H1 (cell line): ENCODE measurements around the gene CEP120. TPM values are rescaled to one million over a fixed set of nuclear protein-coding genes. Genes with fewer than 3 reads are reported as not detected.

Experiments used
- CTCF ChIA-PET: fragments of 300-600 bp; sonication (Branson Sonifier 250); formaldehyde crosslinking; loops from one replicate; lab custom pipeline; 2021; ENCODE audit not compliant: partially characterized antibody; lab: Charles Lee
- POLR2A ChIA-PET: fragments of 300-600 bp; sonication (Branson Sonifier 250); formaldehyde crosslinking; loops from one replicate; lab custom pipeline; 2021; ENCODE audit warnings: inconsistent platforms; ENCODE audit not compliant: partially characterized antibody; lab: Charles Lee
- DNase-seq, 2 experiments: peaks; one replicate each; pipeline versions ENCODE4 v3.0.0 to v3.0.0-alpha.2; 2010 to 2022; ENCODE audit warnings: low spot score in 2 of 2, low read depth in 1 of 2, mixed read lengths in 1 of 2
- FAIRE-seq: peaks from 2 replicates; lab custom pipeline; 2011; peaks lifted over from hg19 to GRCh38; lab: Jason Lieb, UNC
- H2AFZ ChIP-seq: 2 replicates; pipeline ENCODE4 v1.8.1; 2012; ENCODE audit warnings: low read length, inconsistent platforms
- H2AK5ac ChIP-seq: 2 replicates; pipeline ENCODE4 v1.6.1; 2013; ENCODE audit warnings: low read depth, low read length
- H2BK120ac ChIP-seq: replicated peaks from 2 replicates; pipeline ENCODE3; 2013; ENCODE audit warnings: low read depth, low read length, inconsistent platforms
- H2BK12ac ChIP-seq: 2 replicates; pipeline ENCODE4 v1.6.1; 2013; ENCODE audit warnings: low read depth, low read length
- H2BK15ac ChIP-seq: 2 replicates; pipeline ENCODE4 v1.6.1; 2013; ENCODE audit warnings: low read length
- H2BK20ac ChIP-seq: 2 replicates; pipeline ENCODE4 v1.6.1; 2013; ENCODE audit warnings: low read length
- H2BK5ac ChIP-seq: 2 replicates; pipeline ENCODE4 v1.6.1; 2013; ENCODE audit warnings: low read depth, low read length
- H3K14ac ChIP-seq: 2 replicates; pipeline ENCODE4 v1.6.1; 2013; ENCODE audit warnings: inconsistent platforms; ENCODE audit not compliant: insufficient read length
- H3K18ac ChIP-seq: 2 replicates; pipeline ENCODE4 v1.6.1; 2013; ENCODE audit warnings: low read length; ENCODE audit errors: extremely low read depth
- H3K23ac ChIP-seq: 2 replicates; pipeline ENCODE4 v1.6.1; 2013; ENCODE audit warnings: inconsistent platforms; ENCODE audit not compliant: insufficient read length
- H3K23me2 ChIP-seq: 2 replicates; pipeline ENCODE4 v1.6.1; 2013; ENCODE audit warnings: low read depth, low read length
- H3K27ac ChIP-seq: 2 replicates; pipeline ENCODE4 v1.6.1; 2011; ENCODE audit warnings: low read depth, low read length, inconsistent platforms
- H3K27me3 ChIP-seq, 4 experiments: replicated peaks in 1 of 4; 1 replicate in 1 of 4; 2 replicates in 3 of 4; pipeline versions ENCODE4 v1.6.1 to v1.8.1; 2011 to 2013; ENCODE audit warnings: low read length in 3 of 4, mild to moderate bottlenecking in 3 of 4, inconsistent platforms in 2 of 4, mixed read lengths in 2 of 4, moderate library complexity in 1 of 4; ENCODE audit not compliant: control insufficient read depth in 3 of 4, insufficient read depth in 3 of 4; ENCODE audit errors: extremely low read depth in 1 of 4
- H3K36me3 ChIP-seq, 4 experiments: 2 replicates each; pipeline versions ENCODE4 v1.6.1 to v1.8.1; 2011 to 2013; ENCODE audit warnings: mild to moderate bottlenecking in 4 of 4, low read length in 3 of 4, moderate library complexity in 2 of 4, control low read depth in 1 of 4, inconsistent platforms in 1 of 4; ENCODE audit not compliant: insufficient read depth in 4 of 4, control insufficient read depth in 2 of 4
- H3K4ac ChIP-seq: replicated peaks from 2 replicates; pipeline ENCODE3; 2013; ENCODE audit warnings: low read length, low read depth, mixed read lengths, inconsistent platforms; ENCODE audit not compliant: insufficient read length
- H3K4me1 ChIP-seq, 4 experiments: replicated peaks in 1 of 4; 1 replicate in 1 of 4; 2 replicates in 3 of 4; pipeline versions ENCODE4 v1.6.1 to v1.8.1; 2011 to 2013; ENCODE audit warnings: low read length in 3 of 4, inconsistent platforms in 2 of 4, mixed read lengths in 1 of 4; ENCODE audit not compliant: insufficient read depth in 4 of 4, control insufficient read depth in 3 of 4
- H3K4me2 ChIP-seq, 2 experiments: 2 replicates each; pipeline versions ENCODE4 v1.6.1 to v1.8.1; 2011 to 2013; ENCODE audit warnings: low read depth in 2 of 2, low read length in 2 of 2, control low read depth in 1 of 2, inconsistent platforms in 1 of 2, mild to moderate bottlenecking in 1 of 2; ENCODE audit not compliant: insufficient read depth in 1 of 2
- H3K4me3 ChIP-seq, 4 experiments: fragments of 200-600, 300-600 bp in 1 of 4; sonication (generic), shearing (Covaris generic), sonication (Bioruptor Twin) in 1 of 4; 2 replicates each; pipeline versions ENCODE4 v1.5.1 to v1.8.1; 2011 to 2016; ENCODE audit warnings: low read length in 4 of 4, low read depth in 3 of 4, control low read depth in 2 of 4, inconsistent platforms in 2 of 4, mild to moderate bottlenecking in 2 of 4, mixed read lengths in 1 of 4, moderate library complexity in 1 of 4; ENCODE audit not compliant: insufficient read depth in 2 of 4; ENCODE audit errors: extremely low read depth in 1 of 4
- H3K56ac ChIP-seq: replicated peaks from 2 replicates; pipeline ENCODE3; 2013; ENCODE audit warnings: low read depth, mild to moderate bottlenecking, mixed read lengths, low read length, inconsistent platforms; ENCODE audit not compliant: insufficient read length
- H3K79me1 ChIP-seq: 2 replicates; pipeline ENCODE4 v1.6.1; 2013; ENCODE audit warnings: low read depth, low read length, control low read depth
- H3K79me2 ChIP-seq, 2 experiments: 2 replicates each; pipeline versions ENCODE4 v1.6.1 to v1.8.1; 2012 to 2013; ENCODE audit warnings: low read length in 2 of 2, mild to moderate bottlenecking in 2 of 2, inconsistent platforms in 1 of 2; ENCODE audit not compliant: insufficient read depth in 2 of 2, control insufficient read depth in 1 of 2
- H3K9ac ChIP-seq, 4 experiments: replicated peaks in 1 of 4; 1 replicate in 1 of 4; 2 replicates in 3 of 4; pipeline versions ENCODE4 v1.6.1 to v1.8.1; 2011 to 2013; ENCODE audit warnings: low read depth in 3 of 4, low read length in 3 of 4, control low read depth in 2 of 4, mild to moderate bottlenecking in 2 of 4, moderate library complexity in 2 of 4, inconsistent platforms in 1 of 4; ENCODE audit errors: extremely low read depth in 1 of 4
- H3K9me3 ChIP-seq, 2 experiments: 2 replicates each; pipeline versions ENCODE4 v1.6.1 to v1.8.1; 2012 to 2013; ENCODE audit warnings: mild to moderate bottlenecking in 2 of 2, moderate library complexity in 2 of 2, control low read depth in 1 of 2, inconsistent platforms in 1 of 2, low read depth in 1 of 2, low read length in 1 of 2, mixed read lengths in 1 of 2; ENCODE audit not compliant: insufficient read depth in 2 of 2
- H4K20me1 ChIP-seq, 2 experiments: replicated peaks in 1 of 2; 2 replicates each; pipeline versions ENCODE3 to v1.8.1; 2011 to 2013; ENCODE audit warnings: inconsistent platforms in 2 of 2, low read length in 2 of 2, mild to moderate bottlenecking in 1 of 2; ENCODE audit not compliant: insufficient read depth in 2 of 2, control insufficient read depth in 1 of 2
- H4K5ac ChIP-seq: 2 replicates; pipeline ENCODE4 v1.6.1; 2013; ENCODE audit warnings: low read length, low read depth, mixed read lengths, inconsistent platforms; ENCODE audit not compliant: insufficient read length
- H4K8ac ChIP-seq: 2 replicates; pipeline ENCODE4 v1.8.0; 2013; ENCODE audit warnings: mild to moderate bottlenecking, moderate library complexity, low read length, inconsistent platforms; ENCODE audit not compliant: insufficient read depth; ENCODE audit errors: extremely low read depth
- H4K91ac ChIP-seq: replicated peaks from 2 replicates; pipeline ENCODE3; 2013; ENCODE audit warnings: low read length, mixed read lengths, inconsistent platforms; ENCODE audit not compliant: insufficient read length
- BACH1 ChIP-seq: IDR thresholded peaks from 2 replicates; pipeline ENCODE4 v1.6.1; 2012; ENCODE audit warnings: low read length, improper control_type of control experiment
- CEBPB ChIP-seq: IDR thresholded peaks from 2 replicates; pipeline ENCODE4 v1.6.1; 2012; ENCODE audit warnings: low read depth, low read length
- GABPA ChIP-seq: IDR thresholded peaks from 2 replicates; pipeline ENCODE4 v1.6.1; 2011; ENCODE audit warnings: mild to moderate bottlenecking, low read length, moderate library complexity, borderline replicate concordance; ENCODE audit not compliant: insufficient read depth
- HDAC2 ChIP-seq, 2 experiments: fragments of 300-600 bp in 1 of 2; sonication (generic) in 1 of 2; IDR thresholded peaks; 2 replicates each; pipeline ENCODE4 v1.6.1; 2011 to 2012; ENCODE audit warnings: low read depth in 2 of 2, low read length in 2 of 2, mild to moderate bottlenecking in 2 of 2, moderate library complexity in 2 of 2, borderline replicate concordance in 1 of 2, inconsistent platforms in 1 of 2
- JUN ChIP-seq: IDR thresholded peaks from 2 replicates; pipeline ENCODE4 v1.6.1; 2011; ENCODE audit warnings: low read depth, mild to moderate bottlenecking, improper control_type of control experiment, low read length
- KDM4A ChIP-seq: IDR thresholded peaks from one replicate; pipeline ENCODE4 v1.7.1; 2012; ENCODE audit warnings: low read depth, mild to moderate bottlenecking, moderate library complexity, low read length, inconsistent platforms; ENCODE audit not compliant: severe bottlenecking
- NRF1 ChIP-seq: IDR thresholded peaks from 2 replicates; pipeline ENCODE4 v1.6.1; 2011; ENCODE audit warnings: mild to moderate bottlenecking, low read depth, low read length, improper control_type of control experiment
- SIX5 ChIP-seq: IDR thresholded peaks from 2 replicates; pipeline ENCODE4 v1.6.1; 2011; ENCODE audit warnings: mild to moderate bottlenecking, low read depth, low read length
- SP1 ChIP-seq: IDR thresholded peaks from 2 replicates; pipeline ENCODE4 v1.6.1; 2011; ENCODE audit warnings: low read depth, low read length
- SP2 ChIP-seq: IDR thresholded peaks from 2 replicates; pipeline ENCODE4 v1.6.1; 2012; ENCODE audit warnings: mild to moderate bottlenecking, low read length, inconsistent platforms
- SRF ChIP-seq: IDR thresholded peaks from 2 replicates; pipeline ENCODE4 v1.6.1; 2011; ENCODE audit warnings: mild to moderate bottlenecking, low read depth, low read length, moderate library complexity
- TAF7 ChIP-seq: optimal IDR thresholded peaks from 2 replicates; pipeline ENCODE3; 2011; ENCODE audit warnings: low read depth, mild to moderate bottlenecking, inconsistent platforms, low read length, moderate library complexity, borderline replicate concordance
- TBP ChIP-seq: IDR thresholded peaks from 2 replicates; pipeline ENCODE4 v1.6.1; 2011; ENCODE audit warnings: low read depth, low read length, improper control_type of control experiment
- TCF12 ChIP-seq: IDR thresholded peaks from 2 replicates; pipeline ENCODE4 v1.6.1; 2011; ENCODE audit warnings: low read depth, mild to moderate bottlenecking, low read length
- WGBS, 2 experiments: shearing (Covaris generic) in 1 of 2; methylation state at CpG; one replicate each; pipeline versions ENCODE4 v1.1.6 to v1.1.7; 2013 to 2015; ENCODE audit warnings: low lambda C conversion rate in 2 of 2, mixed read lengths in 2 of 2, inconsistent platforms in 1 of 2, low coverage in 1 of 2, missing lambda C conversion rate in 1 of 2; ENCODE audit not compliant: insufficient replicate concordance in 2 of 2, insufficient coverage in 1 of 2, insufficient read length in 1 of 2; ENCODE audit errors: extremely low coverage in 1 of 2, missing lambda C conversion rate in 1 of 2; 5-methylcytosine and 5-hydroxymethylcytosine counted together
- polyA plus RNA-seq, 7 experiments: library from polyadenylated mRNA; depleted of rRNA in 3 of 7; stranded (reverse) in 5 of 7; unstranded in 2 of 7; fragments of >200 nt in 5 of 7; fragments of 200-250 nt in 2 of 7; gene quantifications; 1 replicate in 5 of 7; 2 replicates in 1 of 7; 4 replicates in 1 of 7; pipeline versions ENCODE4 v1.2.1 to v1.2.3, GENCODE V29; 2011 to 2013; ENCODE audit warnings: missing spikeins in 2 of 7, mixed read lengths in 2 of 7
- total RNA-seq: library from RNA; stranded (reverse); fragmentation: NEBNext Ultra II Directional; extraction: Animal tissue kit (Norgen Biotek cat#: 25700); gene quantifications from 2 replicates; pipeline ENCODE4 v1.2.1, GENCODE V29; 2021

The CEP120 gene
- total and polyA plus RNA-seq, 2 of the 8 experiments (the other 6 are each of a cell fraction or from before 2014, with no cell fraction given) = 9.3 to 17.9 TPM

DNA sequence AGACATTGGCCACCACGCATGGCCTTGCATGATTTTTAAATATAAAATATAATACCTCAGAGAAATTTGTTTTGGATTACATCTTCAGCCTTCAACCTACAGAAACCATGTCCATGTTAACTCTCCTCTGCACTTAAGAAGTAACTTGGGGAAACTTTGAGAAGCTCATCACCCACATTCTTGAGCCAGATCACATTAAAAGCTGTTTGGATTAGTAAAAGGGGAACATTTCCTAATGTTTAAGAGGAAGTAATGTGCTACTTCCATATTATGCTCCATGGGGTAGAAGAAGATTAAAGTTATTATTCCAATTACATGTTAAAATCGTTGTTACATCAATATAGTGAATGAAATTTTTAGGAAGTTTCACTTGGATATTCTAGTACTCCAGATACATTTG, 10.4 kb upstream of the CEP120 start:
- Histone ChIP-seq H3K14ac (no peak overlapping the region), H3K27ac (no peak overlapping the region), H4K8ac (no peak overlapping the region), H3K27me3 (no peaks in the 10 kb centered on the region; a peak in 1 of 7 replicates), H2BK12ac (no peak overlapping the region), H2AK5ac (no peak overlapping the region), H3K79me1 (no peaks in the 10 kb centered on the region), H3K56ac (no peak overlapping the region), H3K4me3 (no peak overlapping the region), H2BK15ac (no peak overlapping the region), H2AFZ (no peak overlapping the region), H3K9ac (no peak overlapping the region), H3K18ac (no peak overlapping the region), H3K4ac (no peak overlapping the region), H3K9me3 (no peaks in the 10 kb centered on the region), H3K79me2 (no peaks in the 10 kb centered on the region), H2BK120ac (no peak overlapping the region), H3K23ac (no peak overlapping the region), H2BK20ac (no peak overlapping the region), H2BK5ac (no peak overlapping the region), H3K4me1 (no peaks in the 10 kb centered on the region), H3K36me3 (no peaks in the 10 kb centered on the region), H3K23me2 (no peaks in the 10 kb centered on the region), H3K4me2 (no peak overlapping the region), H4K20me1 (no peaks in the 10 kb centered on the region), H4K5ac (no peak overlapping the region), H4K91ac (no peak overlapping the region)
- no peak for TF ChIP-seq SRF
- no peak for TF ChIP-seq TCF12
- no peak for TF ChIP-seq NRF1
- no peak for TF ChIP-seq BACH1
- TF ChIP-seq JUN = no peak
- TF ChIP-seq SP2 = no peak
- no peak for TF ChIP-seq HDAC2 (IDR thresholded peaks at IDR 0.05; ENCODE audit: borderline replicate concordance in 1 of 2, low read depth in 2 of 2, low read length in 2 of 2)
- no peak for TF ChIP-seq TBP
- no peak for TF ChIP-seq SIX5
- no peak for TF ChIP-seq SP1
- no peak for TF ChIP-seq CEBPB
- TF ChIP-seq TAF7 = no peak
- no peak for TF ChIP-seq GABPA
- no peak for TF ChIP-seq KDM4A
- ChIA-PET POLR2A (interaction anchor here (1.8 kb wide), 1 partner anchor 10 kb away, joined by 10 read pairs; the partner anchor contains the start of gene CEP120), CTCF (interaction anchor here (0.7 to 2.1 kb wide), 3 partner anchors 10 to 187 kb away, joined by 3 to 8 read pairs (median 5); partner anchors contain the start of gene CEP120)
- DNase-seq = no peak
- WGBS, 2 experiments = 84% methylated on average over 2 of the region's 2 CpGs; no CpG with 5 or more reads in 1 of the 2 experiments
- no peak for FAIRE-seq
